Measurements from ENCODE around the gene SHBG. TPM values are rescaled to one million over a fixed set of nuclear protein-coding genes. Genes with fewer than 3 reads are reported as not detected.

The SHBG gene
- total RNA-seq, 1 donor from 2014 or later: not detected

- Histone ChIP-seq H3K4me1 (peaks cover 22 to 36% of the 10 kb centered on the region in 2 donors), H3K9me3 (no peaks in the 10 kb centered on the region), H3K27me3 (no peaks in the 10 kb centered on the region), H3K27ac (no peak overlapping the region), H3K4me3 (no peak overlapping the region), H3K36me3 (peaks cover 7 to 9% of the 10 kb centered on the region in 2 donors)
- TF ChIP-seq CTCF (IDR thresholded peaks at IDR 0.05): no peak
- intact Hi-C loops (cut with DNase I): loop anchor here (10.0 kb wide), 1 partner anchor 588 kb away; the partner anchor contains the start of gene TMEM107
- no peak for DNase-seq (ENCODE audit: low spot score in 2 of 2)
Measured at GRCh38 chr17:7586673-7587419, 43.1 kb upstream of the SHBG start.

- no peaks in the 10 kb centered on the region for H3K27me3 ChIP-seq
- peaks cover 14 to 16% of the 10 kb centered on the region in 2 donors for H3K36me3 ChIP-seq
- H3K27ac ChIP-seq: peak overlapping the region; percentile 23 to 36
- no peak for DNase-seq (ENCODE audit: low spot score in 2 of 2)
- H3K4me3 ChIP-seq: peak overlapping the region in 1 of 2 donors; percentile 23
- peaks cover 17 to 29% of the 10 kb centered on the region in 2 donors for H3K4me1 ChIP-seq
- intact Hi-C loops (cut with DNase I): loop anchor here (2.0 to 10.0 kb wide), 3 partner anchors 27 to 587 kb away; partner anchors contain the start of genes FXR2 and TMEM107
- no peak for TF ChIP-seq CTCF (IDR thresholded peaks at IDR 0.05)
- H3K9me3 ChIP-seq: no peaks in the 10 kb centered on the region
Measured at GRCh38 chr17:7587420-7588151, 42.3 kb upstream of the SHBG start.

GRCh38 chr17:7588553-7589203, 41.3 kb upstream of the SHBG start:
- no peak for DNase-seq (ENCODE audit: low spot score in 2 of 2)
- intact Hi-C loops (cut with DNase I): loop anchor here (2.0 to 10.0 kb wide), 3 partner anchors 26 to 586 kb away; partner anchors contain the start of genes FXR2 and TMEM107
- H3K4me3 ChIP-seq: peak overlapping the region; percentile 54 to 67
- H3K27ac ChIP-seq: peak overlapping the region; percentile 23 to 60
- H3K4me1 ChIP-seq: peaks cover 10 to 22% of the 10 kb centered on the region in 2 donors
- no peak for TF ChIP-seq CTCF (IDR thresholded peaks at IDR 0.05)
- no peaks in the 10 kb centered on the region for H3K9me3 ChIP-seq
- H3K36me3 ChIP-seq: peaks cover 25 to 27% of the 10 kb centered on the region in 2 donors
- H3K27me3 ChIP-seq: no peaks in the 10 kb centered on the region

GRCh38 chr17:7589204-7589868, 40.6 kb upstream of the SHBG start:
- peaks cover 8 to 18% of the 10 kb centered on the region in 2 donors for H3K4me1 ChIP-seq
- H3K4me3 ChIP-seq: peak overlapping the region; percentile 54 to 67
- no peaks in the 10 kb centered on the region for H3K27me3 ChIP-seq
- intact Hi-C loops (cut with DNase I): loop anchor here (2.0 to 10.0 kb wide), 3 partner anchors 25 to 585 kb away; partner anchors contain the start of genes FXR2 and TMEM107
- peak overlapping the region; percentile 23 to 60 for H3K27ac ChIP-seq
- DNase-seq (ENCODE audit: low spot score in 2 of 2): peak; percentile 45 to 92
- no peaks in the 10 kb centered on the region for H3K9me3 ChIP-seq
- peaks cover 32 to 34% of the 10 kb centered on the region in 2 donors for H3K36me3 ChIP-seq
- TF ChIP-seq CTCF (IDR thresholded peaks at IDR 0.05): peak; percentile 89 to 95 (median 93)

Data from ascending aorta (tissue), 2 donors.